HG02840 (cell line): ENCODE data around the gene THEM5.

ENCODE experiments used
- ATAC-seq: cut with Tn5 transposase; IDR thresholded peaks from one replicate; pipeline ENCODE4 v1.9.1; 2021; ENCODE audit warnings: mild to moderate bottlenecking, moderate library complexity, moderate number of reproducible peaks; ENCODE audit not compliant: unreplicated experiment, low FRiP score

THEM5 gene

DNA sequence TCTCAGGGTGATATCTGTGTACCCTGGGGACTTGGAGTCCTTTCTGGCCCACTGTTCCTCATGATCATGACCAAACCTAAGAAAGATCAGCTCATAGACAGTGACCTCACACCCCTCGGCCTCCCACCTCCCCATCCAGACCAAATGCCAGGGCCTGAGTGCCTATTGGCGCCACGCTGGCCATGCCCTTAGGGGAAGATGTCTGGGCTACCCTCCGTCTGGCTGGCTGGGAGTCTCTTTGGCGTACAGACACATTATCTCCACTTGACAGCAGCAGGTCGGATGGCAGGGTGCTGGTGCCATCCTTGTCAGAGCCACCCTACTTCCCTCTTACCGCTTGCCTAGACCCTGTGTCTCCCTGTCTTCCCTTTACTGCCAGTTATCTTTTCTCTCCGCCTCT lies 30.3 kb downstream of the THEM5 start:
- ATAC-seq = no peak

DNA sequence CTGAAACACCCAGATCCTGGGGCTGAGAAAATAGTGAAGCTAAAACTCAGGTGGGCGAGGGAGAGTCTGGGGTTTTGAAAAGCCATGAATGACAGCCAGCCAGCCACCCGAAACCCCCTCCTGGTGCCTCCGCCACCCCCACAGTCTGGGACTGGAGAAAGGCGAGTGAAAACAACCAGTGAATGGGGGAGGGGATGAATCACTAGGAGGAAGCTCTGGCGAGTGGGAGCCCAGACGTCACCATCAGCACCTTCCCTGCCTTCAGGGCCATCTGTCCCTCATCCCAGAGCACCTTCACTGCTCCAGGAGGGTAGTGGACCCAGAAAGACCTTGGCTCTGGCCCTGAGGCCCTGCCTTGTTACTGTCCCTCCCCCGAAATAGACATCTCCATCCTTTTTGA lies 31.1 kb downstream of the THEM5 start:
- no peak for ATAC-seq

DNA sequence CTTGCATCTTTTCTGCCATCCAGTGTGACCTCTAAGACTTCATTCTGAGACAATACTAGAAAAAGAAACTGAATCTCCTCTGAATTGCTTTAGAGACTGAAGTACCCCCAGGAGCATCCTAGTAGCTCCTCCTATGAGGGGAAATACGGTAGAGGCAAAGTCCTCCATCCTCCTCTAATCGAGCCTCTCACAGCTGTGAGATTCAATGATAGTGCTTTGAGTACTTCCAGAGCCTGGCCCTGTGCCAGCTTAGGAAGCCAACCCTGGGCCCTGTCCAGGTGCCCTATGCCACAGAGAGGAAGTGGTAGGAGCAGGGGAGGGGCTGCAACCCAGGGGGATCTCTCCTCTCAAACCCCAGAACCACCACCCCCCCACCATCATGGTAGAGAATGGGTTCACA lies 32.6 kb downstream of the THEM5 start:
- ATAC-seq = no peak

DNA sequence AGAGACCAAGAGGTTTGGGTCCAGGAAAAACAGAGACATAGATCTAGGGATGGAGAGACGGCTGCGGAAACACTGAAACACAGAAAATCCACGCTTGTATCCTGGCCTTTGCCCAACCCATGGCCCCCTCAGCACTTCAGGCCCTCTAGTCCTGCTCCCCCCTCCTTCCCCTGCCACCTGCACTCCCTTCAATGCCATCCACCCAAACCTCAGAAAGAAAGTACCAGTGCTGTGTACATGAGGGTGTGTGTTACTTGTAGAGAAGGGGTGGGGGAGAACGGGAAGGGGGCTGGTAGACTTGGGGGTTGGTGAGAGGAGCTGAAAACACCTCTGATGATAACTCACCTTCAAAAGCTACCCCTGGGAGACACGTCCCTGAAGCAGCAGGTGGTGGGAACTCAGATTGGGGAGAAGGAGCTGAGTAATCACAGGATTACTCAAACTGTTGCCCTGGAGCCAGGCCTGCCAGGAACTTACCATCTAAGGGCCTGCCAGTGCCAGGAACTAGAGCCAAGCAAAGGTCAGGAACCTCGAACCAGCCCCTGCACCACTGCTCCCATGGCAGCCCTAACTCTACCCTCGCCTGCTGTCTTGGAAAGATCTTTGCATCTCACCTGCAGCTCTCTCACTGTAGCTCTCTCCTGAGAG lies 33.4 kb downstream of the THEM5 start:
- no peak for ATAC-seq

DNA sequence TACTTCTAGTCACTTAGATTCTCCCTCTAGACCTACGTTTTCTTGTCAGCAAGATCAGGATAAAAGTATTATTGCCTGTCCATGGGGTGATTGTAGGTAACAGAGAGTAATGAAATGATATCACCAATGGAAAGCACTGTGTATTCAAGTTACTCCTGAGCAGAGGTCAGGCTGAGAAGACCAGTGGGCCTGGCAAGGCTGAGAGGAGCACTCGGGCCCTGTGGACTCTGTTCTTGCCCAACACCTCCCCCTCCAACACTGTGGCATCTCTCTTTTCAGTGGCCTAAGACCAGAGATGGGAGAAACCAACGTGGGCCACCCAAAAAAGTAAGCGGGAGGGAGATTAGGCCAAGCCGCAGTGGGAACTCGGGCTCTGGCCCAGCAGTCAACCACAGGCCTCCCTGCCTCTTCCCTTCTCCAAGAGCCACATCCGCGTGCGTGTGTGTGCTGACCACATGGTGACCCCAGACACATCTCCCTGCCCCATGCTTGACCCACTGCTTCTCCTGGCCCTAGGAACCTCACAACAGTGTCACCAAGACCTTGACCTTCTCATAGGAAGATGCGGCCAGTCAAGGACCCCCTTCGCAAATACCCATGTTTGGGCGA lies 34.2 kb downstream of the THEM5 start:
- no peak for ATAC-seq

DNA sequence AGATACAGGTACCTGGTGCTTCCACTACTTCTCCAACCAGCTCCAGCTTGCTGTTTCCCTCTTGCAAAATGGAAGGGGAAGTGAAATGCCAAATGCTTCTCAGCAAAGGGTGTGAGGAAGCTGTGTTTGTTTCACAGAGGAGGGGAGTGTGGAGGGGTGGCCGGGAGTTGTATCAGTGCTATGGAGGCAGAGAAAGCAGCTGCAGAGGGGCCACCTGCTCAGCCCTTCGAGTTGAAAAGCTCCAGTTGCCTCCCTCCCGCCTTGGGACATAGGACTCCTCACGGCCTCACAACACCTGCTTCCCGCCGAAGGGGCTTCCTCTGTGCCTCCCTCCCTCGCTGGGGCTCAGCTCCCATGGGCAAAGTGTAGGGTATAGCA lies 36.2 kb downstream of the THEM5 start:
- ATAC-seq = no peak

DNA sequence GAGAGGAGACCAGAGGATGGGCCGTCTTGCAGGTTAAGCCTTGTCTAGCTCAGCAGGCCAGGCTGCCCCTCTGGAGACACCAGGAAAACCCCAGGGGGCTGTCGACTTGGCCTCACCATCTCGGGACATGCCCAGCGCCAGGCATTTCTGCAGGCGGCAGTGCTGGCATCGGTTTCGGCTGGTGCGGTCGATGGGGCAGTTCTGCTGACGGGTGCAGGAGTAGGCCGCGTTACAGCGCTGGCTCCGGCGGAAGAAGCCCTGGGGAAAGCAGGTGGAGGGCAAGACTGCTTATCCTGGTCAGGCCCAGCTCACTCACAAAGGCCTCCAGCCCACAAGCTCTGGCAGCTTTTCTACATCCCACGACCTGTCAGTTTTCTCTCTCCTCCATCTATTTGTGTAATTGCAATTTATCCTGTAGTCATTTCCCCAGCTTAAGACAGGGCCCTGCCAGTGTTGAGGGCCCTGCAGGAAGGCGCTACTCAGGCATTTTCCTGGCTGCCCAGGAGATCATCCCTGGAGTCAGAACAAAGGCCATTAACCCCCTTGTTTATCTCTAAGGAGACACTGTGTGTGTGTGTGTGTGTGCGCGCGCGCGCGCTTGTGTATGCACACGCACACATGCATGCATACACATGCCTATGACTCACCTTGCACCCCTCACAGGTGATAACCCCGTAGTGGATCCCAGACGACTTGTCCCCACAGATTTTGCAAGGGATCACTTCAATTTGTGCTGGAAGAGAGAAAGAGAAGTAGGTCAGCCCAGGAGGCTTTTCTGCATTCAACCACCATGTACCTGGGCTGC lies 36.8 kb downstream of the THEM5 start:
- ATAC-seq = no peak

DNA sequence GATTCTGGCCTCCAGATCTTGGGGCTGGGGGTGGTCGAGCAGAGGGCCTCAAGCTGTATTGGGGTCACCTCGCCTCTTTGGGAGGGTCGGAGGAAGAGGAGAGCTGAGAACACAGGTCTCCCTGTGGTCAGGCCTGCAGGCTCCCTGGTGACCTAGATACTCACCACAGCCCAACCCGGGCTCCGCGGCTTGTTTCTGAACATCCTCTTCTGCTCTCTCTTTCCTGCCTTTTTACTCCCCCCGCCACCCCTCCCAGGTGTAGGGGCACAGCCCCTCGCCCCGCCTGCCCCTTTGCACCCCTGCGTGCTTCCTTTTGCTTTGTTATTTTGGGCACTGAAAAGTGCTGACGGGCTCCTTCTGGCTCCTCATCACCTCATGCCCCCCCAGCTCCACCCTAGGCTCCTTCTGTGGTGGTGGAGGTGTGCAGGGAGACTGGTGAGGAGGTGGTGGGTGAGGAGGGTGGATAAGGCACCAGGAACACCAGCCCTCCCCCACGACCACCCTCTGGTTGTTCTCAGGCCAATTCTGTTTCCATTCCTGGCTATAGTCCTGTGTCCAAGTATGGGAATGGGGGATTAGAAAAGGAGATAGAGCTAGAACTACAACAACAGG lies 37.7 kb downstream of the THEM5 start:
- no peak for ATAC-seq

DNA sequence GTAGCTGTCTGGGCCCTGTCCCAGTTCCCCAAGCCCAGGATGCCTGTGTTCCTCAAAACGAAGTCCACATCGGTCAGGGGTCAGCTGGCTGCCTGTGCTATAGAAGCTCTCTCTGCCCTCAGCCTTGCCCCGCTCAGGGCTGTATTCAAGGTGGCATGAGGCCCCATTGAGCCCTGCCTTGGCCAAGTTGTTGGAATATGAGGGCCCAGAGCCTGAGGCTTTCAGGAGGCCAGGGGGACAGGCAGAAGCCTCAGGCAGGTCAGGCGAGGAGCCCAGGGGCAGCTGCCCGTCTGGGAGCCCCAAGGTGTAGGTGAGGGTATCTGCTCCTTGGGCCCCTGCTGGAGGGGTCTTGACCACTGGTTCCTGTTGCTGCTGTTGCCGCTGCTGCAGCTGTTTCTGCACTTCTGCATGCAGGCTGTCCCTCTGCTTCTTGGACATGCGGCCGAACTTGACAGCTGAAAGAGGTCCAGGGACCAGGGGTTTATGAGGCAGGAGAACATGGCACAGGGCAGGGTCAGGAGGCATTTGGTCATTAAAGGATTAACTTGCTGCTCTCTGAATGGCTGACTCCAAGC lies 38.5 kb downstream of the THEM5 start:
- ATAC-seq = no peak

DNA sequence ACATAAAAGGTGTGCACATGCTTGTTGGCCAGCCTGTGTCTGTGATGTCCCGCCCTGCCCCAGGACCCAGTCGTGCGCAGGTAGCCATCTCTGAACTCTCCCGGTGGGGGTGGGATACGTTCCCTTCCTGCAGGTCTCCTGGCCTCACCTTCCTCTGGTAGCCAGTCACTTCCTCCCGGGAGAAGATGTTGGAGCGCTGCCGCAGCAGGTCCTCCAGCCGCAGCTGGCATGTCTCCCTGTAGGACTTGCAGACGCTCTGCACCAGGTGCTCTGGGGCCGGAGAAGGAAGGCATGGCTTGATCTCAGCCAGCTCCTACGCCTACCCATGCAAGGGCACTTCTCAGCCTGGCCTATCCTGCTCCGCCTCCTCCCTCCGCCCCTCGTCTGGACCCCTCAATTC lies 39.1 kb downstream of the THEM5 start:
- no peak for ATAC-seq

DNA sequence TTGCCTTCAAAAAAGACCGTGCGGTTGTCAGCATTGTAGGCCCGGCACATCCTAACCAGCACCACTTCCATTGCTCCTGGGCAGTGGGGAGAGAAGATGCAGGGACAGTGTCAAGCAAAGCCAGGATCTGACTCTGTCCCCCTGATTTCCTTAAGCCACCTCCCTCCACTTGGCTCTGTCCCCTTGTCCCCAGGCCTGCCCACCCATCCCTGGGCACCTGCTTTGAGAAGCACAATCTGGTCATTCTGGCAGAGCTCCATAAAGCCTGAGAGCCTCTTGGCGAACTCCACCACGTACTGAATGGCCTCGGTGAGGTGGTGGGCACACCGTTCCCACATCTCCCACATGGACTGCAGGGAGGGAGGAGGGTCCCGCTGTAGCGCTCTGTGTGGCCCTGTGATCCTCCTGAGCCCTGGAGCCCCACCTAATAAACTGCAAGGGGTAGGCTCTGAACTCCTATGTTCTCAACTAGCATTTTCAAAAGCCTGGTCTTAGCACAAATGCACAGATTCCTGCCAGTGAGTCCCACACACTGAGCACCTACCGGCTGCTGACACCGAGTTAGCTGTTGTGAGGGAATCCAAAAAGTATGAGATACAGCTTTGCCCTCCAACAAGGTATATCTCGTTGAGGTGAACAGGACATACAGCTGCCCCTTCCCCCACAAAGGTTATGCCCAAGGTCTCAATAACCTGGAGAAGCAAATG lies 40.1 kb downstream of the THEM5 start:
- ATAC-seq = no peak

DNA sequence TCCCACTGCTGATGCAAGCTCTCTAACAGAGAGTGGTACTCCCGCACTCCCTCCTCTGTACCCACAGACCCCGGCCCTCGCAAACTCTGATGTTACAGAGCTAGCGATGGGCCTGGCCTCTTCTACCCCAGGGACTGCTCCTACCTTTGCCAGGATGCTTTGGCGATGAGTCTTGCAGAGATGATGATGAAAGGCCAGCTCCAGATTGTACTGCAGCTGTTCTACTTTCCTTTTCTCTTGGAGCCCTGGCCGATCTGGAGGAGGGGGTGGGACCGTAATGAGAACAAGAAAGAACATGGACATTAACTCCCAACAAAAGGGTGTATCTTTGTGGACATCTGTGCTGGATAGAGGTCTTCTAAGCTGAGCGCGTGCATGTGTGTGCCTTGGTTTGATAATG lies 42.3 kb downstream of the THEM5 start:
- no peak for ATAC-seq

DNA sequence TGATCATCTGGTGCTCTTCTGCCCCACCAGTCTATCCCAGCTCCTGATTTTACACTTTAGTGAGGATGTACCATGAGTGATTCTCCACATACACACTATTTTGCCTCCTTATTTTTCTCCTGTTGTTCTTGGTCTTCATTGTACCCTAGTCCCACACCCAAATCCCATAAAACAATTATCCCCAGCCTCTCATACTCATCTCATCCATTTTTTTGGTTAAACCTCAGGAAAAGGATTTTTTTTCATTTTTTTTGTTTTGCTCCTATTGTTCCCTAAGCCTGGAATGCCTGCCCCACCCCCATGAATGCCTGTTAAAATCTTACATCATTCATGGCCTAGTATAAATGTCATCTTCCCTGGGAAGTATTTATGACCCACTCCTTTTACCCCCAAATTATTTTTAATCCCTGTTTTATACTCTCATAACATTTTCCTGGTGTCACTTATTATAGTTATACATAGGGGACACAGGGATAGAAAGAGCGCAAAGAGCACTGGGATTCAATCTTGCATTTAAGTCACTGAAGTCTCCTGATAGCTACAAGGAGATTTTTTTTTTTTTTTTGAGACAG lies 43.4 kb downstream of the THEM5 start:
- ATAC-seq = no peak

DNA sequence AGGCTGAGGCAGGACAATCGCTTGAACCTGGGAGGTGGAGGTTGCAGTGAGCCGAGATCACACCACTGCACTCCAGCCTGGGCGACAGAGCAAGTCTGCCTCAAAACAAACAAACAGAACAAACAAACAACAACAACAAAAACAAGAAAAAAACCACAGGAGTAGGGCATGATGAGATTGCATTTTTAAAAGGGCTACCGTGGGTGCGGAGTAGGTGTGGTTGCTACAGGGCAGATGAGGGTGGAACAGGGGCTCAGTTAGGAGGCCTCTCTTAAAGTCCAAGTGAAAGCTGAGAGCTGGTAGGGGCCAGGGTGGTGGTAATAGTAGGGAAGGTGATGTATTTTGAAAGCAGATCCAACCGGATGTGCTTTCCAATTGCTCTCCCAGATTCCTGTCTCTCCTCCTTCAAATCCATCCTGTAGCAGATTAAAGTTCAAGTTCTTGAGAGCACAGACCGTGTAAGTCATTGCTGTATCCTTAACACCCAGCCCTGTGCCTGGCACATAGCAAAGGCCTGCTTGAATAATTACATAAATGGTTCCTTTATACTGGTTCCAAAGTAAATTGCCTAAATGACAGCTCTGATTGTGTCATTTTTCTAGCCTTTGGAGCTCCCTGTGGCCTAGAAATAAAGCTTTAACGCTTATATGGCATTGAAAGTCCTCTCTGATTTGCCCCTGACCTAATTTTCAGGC lies 44.1 kb downstream of the THEM5 start:
- no peak for ATAC-seq

DNA sequence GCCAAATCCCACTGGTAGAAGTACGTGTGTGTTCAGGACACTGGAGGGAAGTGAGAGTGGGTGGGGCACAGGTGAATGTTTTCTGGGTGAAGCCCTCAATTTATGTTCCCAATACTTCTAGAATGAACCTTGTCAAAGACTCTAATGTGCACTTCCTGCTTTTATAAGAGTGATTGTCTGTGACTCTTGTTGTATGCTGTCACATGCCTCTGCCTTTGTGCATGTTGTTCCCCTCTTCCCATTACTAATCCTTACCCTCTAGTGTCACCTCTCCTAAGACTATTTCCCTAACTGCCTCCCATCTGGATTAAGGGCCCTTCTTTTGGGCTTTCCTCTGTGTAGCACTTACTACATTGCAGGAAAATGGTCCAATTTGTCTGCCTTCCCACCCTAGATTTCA lies 45.7 kb downstream of the THEM5 start:
- ATAC-seq = no peak

DNA sequence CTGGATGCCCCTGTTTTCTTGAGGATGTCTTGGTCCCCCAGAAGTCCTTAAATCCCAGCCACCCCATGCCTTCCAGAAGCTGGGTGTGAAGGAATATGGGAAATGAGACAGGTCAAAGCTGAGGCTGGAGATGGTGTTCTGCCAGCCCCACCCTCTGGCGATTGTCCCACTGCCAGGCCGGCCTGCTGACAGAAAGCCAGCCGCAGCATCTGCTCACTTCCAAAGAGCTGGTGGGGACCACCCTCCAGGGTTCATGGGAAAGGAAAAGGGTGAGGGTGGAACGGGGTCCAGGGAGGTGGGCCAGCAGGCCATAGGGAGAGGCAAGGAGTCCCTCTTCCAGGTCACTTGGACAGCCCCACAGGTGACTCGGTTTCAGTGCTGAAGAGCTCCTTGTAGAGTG lies 46.4 kb downstream of the THEM5 start:
- ATAC-seq = no peak

DNA sequence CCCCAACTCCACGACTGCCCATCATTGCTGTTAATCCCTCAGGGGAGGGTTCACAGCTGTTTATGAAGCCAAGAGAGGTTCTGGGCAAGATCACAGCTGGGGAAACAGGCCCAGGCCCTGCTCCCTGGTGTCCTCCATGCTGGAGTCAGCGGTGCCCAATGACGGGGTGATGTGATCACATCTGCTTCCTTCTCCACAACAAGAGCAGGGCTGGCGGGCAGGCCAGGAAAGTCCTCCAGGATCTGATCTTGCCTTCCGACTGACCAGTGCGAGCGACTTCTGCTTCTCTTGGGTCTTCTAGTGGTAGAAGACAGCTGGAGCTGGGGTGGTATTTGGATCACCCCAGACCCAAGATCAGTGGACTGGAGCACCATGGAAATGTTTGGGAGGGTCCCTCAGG lies 47.3 kb downstream of the THEM5 start:
- ATAC-seq = no peak

DNA sequence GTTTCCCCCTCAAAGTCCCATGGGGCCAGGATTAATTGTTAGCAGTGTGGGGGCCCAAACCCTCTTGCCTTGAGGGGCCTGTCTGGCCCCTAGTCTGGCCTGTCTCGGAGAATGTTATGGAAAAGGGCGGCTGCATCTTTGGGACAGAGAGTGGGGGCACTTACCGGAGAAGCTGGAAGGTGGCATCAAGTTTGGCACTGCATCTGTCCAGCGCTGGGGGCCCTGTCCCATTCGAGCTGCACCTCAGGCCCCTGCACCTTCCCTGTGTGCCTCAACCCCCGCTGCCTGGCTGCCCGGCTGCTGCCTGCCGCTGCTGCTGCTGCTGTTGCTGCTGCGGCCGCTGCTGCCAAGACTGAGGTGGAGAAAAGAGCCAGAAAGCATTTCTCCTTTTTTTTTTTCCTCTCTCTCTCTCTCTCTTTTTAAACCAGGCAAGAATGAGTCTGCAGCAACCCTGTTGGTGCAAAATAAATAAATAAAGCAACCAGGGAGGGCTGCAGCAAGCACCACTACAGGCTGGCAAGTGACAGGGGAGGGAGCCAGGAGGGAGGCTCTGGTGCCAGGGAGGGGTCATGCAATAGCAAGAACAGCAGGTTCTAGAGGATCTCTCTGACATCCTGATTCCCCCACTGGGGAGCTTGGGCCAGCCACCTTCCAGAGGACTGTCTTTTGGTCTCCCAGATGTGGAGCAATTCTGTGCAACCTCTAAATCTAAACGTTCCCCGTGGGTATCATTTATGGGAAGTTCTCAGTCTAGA lies 48.3 kb downstream of the THEM5 start, which contains the start of gene LINGO4:
Gene LINGO4 (minus strand): TSS at position 354 of the 755 bp plus-strand sequence. CDS start 2,715 bp downstream, outside the sequence.
- ATAC-seq = no peak

DNA sequence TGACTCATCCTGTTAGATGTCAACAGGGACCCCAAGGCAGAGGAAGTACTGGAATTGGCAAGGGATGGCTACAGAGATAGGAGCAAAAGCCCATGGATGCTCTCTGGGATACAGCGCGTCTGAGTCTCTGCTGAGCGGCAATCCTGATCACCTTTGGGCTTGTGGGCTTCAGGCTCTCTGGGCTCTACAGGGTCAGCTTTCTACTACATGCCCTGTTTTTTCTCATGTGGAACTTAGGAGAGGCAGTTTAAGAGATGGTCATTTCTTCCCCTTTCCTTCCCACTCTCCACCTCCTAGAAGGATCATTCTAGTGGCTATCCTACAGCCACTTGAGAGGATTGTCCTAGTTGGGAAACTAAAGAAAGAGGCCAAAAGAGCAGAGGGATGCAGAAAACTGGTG lies 49.6 kb downstream of the THEM5 start:
- ATAC-seq = no peak
